ENCODE results near the gene RNF152.

GRCh38 chr18:61822879-61823278 lies 69.9 kb downstream of the RNF152 start:
- TF ChIP-seq, protein P1, sequence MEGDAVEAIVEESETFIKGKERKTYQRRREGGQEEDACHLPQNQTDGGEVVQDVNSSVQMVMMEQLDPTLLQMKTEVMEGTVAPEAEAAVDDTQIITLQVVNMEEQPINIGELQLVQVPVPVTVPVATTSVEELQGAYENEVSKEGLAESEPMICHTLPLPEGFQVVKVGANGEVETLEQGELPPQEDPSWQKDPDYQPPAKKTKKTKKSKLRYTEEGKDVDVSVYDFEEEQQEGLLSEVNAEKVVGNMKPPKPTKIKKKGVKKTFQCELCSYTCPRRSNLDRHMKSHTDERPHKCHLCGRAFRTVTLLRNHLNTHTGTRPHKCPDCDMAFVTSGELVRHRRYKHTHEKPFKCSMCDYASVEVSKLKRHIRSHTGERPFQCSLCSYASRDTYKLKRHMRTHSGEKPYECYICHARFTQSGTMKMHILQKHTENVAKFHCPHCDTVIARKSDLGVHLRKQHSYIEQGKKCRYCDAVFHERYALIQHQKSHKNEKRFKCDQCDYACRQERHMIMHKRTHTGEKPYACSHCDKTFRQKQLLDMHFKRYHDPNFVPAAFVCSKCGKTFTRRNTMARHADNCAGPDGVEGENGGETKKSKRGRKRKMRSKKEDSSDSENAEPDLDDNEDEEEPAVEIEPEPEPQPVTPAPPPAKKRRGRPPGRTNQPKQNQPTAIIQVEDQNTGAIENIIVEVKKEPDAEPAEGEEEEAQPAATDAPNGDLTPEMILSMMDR (IDR thresholded peaks at IDR 0.05): no peak
- TF ChIP-seq EP300 (IDR thresholded peaks at IDR 0.05) (no peak), POLR2A (IDR thresholded peaks at IDR 0.05) (no peak)

Data from sigmoid colon (tissue), 4 donors.